Measurements from ENCODE around the gene SLC25A21. TPM values are rescaled to one million over a fixed set of nuclear protein-coding genes. Genes with fewer than 3 reads are reported as not detected.

Gene SLC25A21
- total RNA-seq, 2 experiments from 2014 or later: not detected

DNA sequence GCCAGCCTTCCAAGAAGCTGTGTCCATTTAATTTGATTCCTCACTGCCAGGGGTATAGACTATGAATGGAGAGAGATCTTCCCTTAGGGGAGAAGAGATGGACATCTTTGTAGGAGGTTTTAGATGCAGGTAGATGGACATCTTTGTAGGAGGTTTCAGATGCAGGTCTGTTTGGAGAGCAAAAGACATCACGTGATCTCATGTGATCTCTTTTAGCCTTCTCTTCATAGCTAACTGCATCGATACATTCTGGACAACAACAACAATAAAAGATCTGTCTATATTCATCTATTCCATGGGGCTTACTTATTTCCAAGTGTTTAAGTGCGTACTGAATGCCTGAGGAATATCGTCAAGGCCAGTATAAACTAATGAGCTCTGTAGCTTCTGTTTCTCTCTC, 347.6 kb downstream of the SLC25A21 start:
- no peak for ATAC-seq (ENCODE audit: poor library complexity)
- no peaks in the 10 kb centered on the region for H3K9me3 Mint-ChIP-seq
- no peaks in the 10 kb centered on the region for H3K4me1 Mint-ChIP-seq (ENCODE audit: low read depth)
- H3K36me3 ChIP-seq (ENCODE audit: insufficient read depth, low read length): no peaks in the 10 kb centered on the region
- no peak for DNase-seq
- H3K4me1 ChIP-seq (ENCODE audit: insufficient read depth, low read length): no peaks in the 10 kb centered on the region
- H3K36me3 Mint-ChIP-seq (ENCODE audit: low read depth): no peaks in the 10 kb centered on the region
- no peak overlapping the region for H3K4me3 ChIP-seq (ENCODE audit: low read length)
- H3K4me3 Mint-ChIP-seq: no peak overlapping the region
- H3K27me3 ChIP-seq (ENCODE audit: control insufficient read depth in 1 of 2, insufficient read depth in 2 of 2, low read length in 2 of 2): no peaks in the 10 kb centered on the region
- CTCF ChIA-PET: no interaction called here
- intact Hi-C loops (cut with DNase I, micrococcal nuclease): no loop called here
- no peak overlapping the region for H3K27ac Mint-ChIP-seq
- no peak overlapping the region for H3K27ac ChIP-seq (ENCODE audit: low read depth in 1 of 2, low read length in 2 of 2)
- H3K27me3 Mint-ChIP-seq: no peaks in the 10 kb centered on the region
- TF ChIP-seq, protein P1, sequence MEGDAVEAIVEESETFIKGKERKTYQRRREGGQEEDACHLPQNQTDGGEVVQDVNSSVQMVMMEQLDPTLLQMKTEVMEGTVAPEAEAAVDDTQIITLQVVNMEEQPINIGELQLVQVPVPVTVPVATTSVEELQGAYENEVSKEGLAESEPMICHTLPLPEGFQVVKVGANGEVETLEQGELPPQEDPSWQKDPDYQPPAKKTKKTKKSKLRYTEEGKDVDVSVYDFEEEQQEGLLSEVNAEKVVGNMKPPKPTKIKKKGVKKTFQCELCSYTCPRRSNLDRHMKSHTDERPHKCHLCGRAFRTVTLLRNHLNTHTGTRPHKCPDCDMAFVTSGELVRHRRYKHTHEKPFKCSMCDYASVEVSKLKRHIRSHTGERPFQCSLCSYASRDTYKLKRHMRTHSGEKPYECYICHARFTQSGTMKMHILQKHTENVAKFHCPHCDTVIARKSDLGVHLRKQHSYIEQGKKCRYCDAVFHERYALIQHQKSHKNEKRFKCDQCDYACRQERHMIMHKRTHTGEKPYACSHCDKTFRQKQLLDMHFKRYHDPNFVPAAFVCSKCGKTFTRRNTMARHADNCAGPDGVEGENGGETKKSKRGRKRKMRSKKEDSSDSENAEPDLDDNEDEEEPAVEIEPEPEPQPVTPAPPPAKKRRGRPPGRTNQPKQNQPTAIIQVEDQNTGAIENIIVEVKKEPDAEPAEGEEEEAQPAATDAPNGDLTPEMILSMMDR (IDR thresholded peaks at IDR 0.05): no peak
- no peaks in the 10 kb centered on the region for H3K9me3 ChIP-seq (ENCODE audit: control insufficient read depth in 1 of 2, insufficient read depth in 1 of 2, low read length in 2 of 2)
- POLR2A ChIA-PET: no interaction called here

DNA sequence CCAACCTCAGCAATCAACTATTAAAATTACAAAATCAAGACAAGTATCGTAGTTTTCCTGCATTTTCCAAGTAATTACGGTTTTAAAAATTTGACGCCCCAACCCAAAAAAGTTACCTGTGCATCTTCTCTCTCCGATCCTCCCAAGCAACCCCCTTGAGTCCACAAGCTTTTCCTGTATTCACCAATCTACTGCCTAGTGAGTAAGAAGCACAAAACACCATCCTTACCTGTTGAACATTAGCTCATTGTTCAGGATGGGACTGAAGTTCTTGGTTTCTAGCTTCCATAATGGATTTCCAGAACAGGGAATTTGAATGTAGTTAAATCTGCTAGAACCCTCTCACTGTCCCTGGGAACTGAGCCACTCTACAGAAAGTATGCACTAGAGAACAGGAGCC, 348.8 kb downstream of the SLC25A21 start:
- H3K4me3 Mint-ChIP-seq: no peak overlapping the region
- no peaks in the 10 kb centered on the region for H3K4me1 Mint-ChIP-seq (ENCODE audit: low read depth)
- H3K9me3 Mint-ChIP-seq: no peaks in the 10 kb centered on the region
- no peaks in the 10 kb centered on the region for H3K36me3 Mint-ChIP-seq (ENCODE audit: low read depth)
- H3K4me1 ChIP-seq (ENCODE audit: insufficient read depth, low read length): no peaks in the 10 kb centered on the region
- DNase-seq (no peak), ATAC-seq (ENCODE audit: poor library complexity) (no peak)
- H3K27ac Mint-ChIP-seq: no peak overlapping the region
- H3K9me3 ChIP-seq (ENCODE audit: control insufficient read depth in 1 of 2, insufficient read depth in 1 of 2, low read length in 2 of 2): no peaks in the 10 kb centered on the region
- ChIA-PET CTCF (no interaction called here), POLR2A (no interaction called here)
- H3K36me3 ChIP-seq (ENCODE audit: insufficient read depth, low read length): no peaks in the 10 kb centered on the region
- H3K4me3 ChIP-seq (ENCODE audit: low read length): no peak overlapping the region
- no peaks in the 10 kb centered on the region for H3K27me3 ChIP-seq (ENCODE audit: control insufficient read depth in 1 of 2, insufficient read depth in 2 of 2, low read length in 2 of 2)
- intact Hi-C loops (cut with DNase I, micrococcal nuclease): no loop called here
- TF ChIP-seq, protein P1 (IDR thresholded peaks at IDR 0.05): no peak
- no peak overlapping the region for H3K27ac ChIP-seq (ENCODE audit: low read depth in 1 of 2, low read length in 2 of 2)
- H3K27me3 Mint-ChIP-seq: no peaks in the 10 kb centered on the region

- CTCF ChIA-PET: no interaction called here
- no peaks in the 10 kb centered on the region for H3K27me3 ChIP-seq (ENCODE audit: control insufficient read depth in 1 of 2, insufficient read depth in 2 of 2, low read length in 2 of 2)
- H3K4me3 Mint-ChIP-seq: no peak overlapping the region
- no peaks in the 10 kb centered on the region for H3K9me3 Mint-ChIP-seq
- POLR2A ChIA-PET: no interaction called here
- no peaks in the 10 kb centered on the region for H3K4me1 ChIP-seq (ENCODE audit: insufficient read depth, low read length)
- H3K36me3 ChIP-seq (ENCODE audit: insufficient read depth, low read length): no peaks in the 10 kb centered on the region
- intact Hi-C loops (cut with DNase I, micrococcal nuclease): no loop called here
- ATAC-seq (ENCODE audit: poor library complexity) (no peak), DNase-seq (no peak)
- H3K27ac ChIP-seq (ENCODE audit: low read depth in 1 of 2, low read length in 2 of 2): no peak overlapping the region
- no peaks in the 10 kb centered on the region for H3K4me1 Mint-ChIP-seq (ENCODE audit: low read depth)
- no peak overlapping the region for H3K27ac Mint-ChIP-seq
- TF ChIP-seq, protein P1 (IDR thresholded peaks at IDR 0.05): no peak
- H3K27me3 Mint-ChIP-seq: no peaks in the 10 kb centered on the region
- H3K9me3 ChIP-seq (ENCODE audit: control insufficient read depth in 1 of 2, insufficient read depth in 1 of 2, low read length in 2 of 2): no peaks in the 10 kb centered on the region
- no peaks in the 10 kb centered on the region for H3K36me3 Mint-ChIP-seq (ENCODE audit: low read depth)
- H3K4me3 ChIP-seq (ENCODE audit: low read length): no peak overlapping the region
These were observed 349.7 kb downstream of the SLC25A21 start for GRCh38 chr14:36822685-36823084.

Data from CD4-positive, alpha-beta T cell (primary cell).